Measurements from ENCODE around the gene PPP4R1.

DNA sequence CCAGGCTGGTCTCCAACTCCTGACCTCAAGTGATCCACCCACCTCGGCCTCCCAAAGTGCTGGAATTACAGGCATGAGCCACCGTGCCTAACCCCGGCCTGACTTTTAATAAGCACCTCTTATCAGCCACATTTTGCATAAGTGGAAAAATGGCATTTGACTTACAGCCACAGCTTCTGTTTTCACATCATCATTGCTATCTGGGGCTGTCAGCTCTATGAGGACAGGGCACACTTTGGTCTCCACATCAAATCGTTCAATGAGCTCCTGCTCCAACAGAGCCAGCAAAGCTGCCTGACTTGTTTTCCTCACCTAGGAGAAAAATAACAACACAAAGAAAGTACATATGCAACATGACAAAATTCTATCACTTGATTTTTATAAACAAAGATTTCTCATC, 26.4 kb downstream of the PPP4R1 start:
- TF ChIP-seq, protein P1, sequence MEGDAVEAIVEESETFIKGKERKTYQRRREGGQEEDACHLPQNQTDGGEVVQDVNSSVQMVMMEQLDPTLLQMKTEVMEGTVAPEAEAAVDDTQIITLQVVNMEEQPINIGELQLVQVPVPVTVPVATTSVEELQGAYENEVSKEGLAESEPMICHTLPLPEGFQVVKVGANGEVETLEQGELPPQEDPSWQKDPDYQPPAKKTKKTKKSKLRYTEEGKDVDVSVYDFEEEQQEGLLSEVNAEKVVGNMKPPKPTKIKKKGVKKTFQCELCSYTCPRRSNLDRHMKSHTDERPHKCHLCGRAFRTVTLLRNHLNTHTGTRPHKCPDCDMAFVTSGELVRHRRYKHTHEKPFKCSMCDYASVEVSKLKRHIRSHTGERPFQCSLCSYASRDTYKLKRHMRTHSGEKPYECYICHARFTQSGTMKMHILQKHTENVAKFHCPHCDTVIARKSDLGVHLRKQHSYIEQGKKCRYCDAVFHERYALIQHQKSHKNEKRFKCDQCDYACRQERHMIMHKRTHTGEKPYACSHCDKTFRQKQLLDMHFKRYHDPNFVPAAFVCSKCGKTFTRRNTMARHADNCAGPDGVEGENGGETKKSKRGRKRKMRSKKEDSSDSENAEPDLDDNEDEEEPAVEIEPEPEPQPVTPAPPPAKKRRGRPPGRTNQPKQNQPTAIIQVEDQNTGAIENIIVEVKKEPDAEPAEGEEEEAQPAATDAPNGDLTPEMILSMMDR (IDR thresholded peaks at IDR 0.05) = no peak
- TF ChIP-seq POLR2AphosphoS5 (IDR thresholded peaks at IDR 0.05) (no peak), EP300 (IDR thresholded peaks at IDR 0.05) (no peak)
